GM10847 (cell line): ENCODE data around the gene PAPPA.

Experiments
- POLR2A ChIP-seq: IDR thresholded peaks from 2 replicates; pipeline ENCODE4 v1.6.1; 2011; ENCODE audit not compliant: insufficient read length; ENCODE audit errors: extremely low read depth

PAPPA gene

DNA sequence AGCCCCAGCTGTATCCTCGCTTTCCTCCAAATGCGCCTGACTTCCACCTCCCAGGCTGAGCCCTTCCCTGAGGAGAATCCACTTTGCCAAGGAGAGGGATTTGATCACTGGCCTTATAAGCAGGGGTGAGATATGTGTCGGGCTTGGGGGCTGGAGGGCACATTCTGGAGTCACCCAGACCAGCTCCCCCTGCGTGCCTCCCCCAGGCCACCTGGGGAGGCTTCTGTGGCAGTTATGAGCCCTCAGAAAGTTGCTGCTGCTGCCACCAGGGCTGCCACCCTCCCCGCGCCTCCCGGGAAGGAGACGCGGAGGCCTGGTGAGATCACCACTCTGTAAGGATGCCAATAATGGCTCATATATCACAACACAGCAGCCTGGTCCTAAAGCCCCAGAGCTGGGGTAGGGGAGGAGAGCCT, 211.5 kb downstream of the PAPPA start:
- no peak for TF ChIP-seq POLR2A

GRCh38 chr9:116366241-116366640, 212.7 kb downstream of the PAPPA start:
- no peak for TF ChIP-seq POLR2A

DNA sequence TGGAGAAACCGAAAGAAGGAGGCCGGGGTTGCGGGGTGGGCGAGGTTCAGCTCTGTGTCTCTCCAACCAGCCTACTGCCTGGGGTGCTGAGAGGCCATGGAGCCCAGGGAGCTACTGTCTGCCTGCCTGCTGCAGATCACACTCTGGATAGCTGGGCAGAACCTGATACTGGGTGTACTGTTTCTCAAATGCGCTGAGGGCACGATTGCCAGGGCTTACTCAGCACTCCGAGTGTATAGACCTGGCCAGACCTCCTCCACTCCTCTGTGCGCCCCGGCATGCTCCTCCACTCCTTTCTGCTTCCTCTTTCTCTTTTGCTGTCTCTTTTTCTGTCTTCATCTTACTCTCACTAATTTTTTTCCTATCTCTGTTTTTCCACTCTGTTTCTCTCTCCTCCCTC, 215.1 kb downstream of the PAPPA start:
- no peak for TF ChIP-seq POLR2A

- no peak for TF ChIP-seq POLR2A
These were observed 216.1 kb downstream of the PAPPA start for GRCh38 chr9:116369706-116370105.

DNA sequence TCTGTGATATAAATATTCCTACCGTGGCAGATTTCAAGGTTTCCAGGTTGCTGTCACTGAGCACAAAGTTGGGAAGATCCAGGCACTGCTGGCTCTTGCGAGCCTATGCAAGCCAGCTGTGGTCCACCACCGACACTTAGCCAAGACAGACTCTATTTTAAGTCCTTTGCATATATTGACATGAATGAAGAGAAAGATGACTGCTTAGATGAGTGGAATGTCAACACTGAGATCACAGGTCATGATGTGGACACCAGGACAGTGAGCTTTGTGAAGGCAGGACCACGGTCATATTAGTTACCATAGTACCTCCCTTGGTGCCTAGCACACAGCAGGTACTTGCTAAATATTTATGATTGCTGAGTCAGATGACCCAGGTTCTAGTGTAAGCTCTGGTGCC, 217.0 kb downstream of the PAPPA start:
- no peak for TF ChIP-seq POLR2A

DNA sequence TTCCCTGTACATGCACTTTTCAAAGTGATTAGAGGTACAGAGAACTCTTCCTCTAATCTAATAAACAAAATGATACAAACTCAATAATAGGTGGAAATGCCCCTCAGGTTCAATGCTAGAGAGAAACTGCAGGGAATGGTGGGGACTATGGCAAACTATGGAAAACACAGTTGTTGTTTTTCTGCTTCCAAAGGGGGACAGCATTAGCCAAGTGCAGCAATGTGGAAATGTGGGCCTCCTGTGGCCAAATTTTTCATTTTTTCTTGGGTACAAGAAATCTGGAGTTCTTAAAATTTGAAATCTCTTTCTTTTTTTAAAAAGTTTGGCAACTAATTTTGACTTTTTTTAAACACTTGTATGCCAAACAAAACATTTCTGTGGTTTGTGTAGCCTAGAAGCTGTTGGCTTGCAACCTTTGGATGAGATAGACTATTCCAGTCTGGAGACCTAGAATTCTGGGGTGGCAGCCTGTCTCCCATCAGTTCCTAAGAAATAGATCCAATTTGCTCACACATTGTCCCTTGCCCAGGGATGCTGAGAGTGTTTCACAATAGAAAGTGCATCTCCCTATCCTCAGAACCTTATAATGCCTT, 218.6 kb downstream of the PAPPA start:
- no peak for TF ChIP-seq POLR2A

GRCh38 chr9:116372786-116373185, 219.2 kb downstream of the PAPPA start:
- no peak for TF ChIP-seq POLR2A

GRCh38 chr9:116377179-116377798, 223.7 kb downstream of the PAPPA start:
- TF ChIP-seq POLR2A: no peak

DNA sequence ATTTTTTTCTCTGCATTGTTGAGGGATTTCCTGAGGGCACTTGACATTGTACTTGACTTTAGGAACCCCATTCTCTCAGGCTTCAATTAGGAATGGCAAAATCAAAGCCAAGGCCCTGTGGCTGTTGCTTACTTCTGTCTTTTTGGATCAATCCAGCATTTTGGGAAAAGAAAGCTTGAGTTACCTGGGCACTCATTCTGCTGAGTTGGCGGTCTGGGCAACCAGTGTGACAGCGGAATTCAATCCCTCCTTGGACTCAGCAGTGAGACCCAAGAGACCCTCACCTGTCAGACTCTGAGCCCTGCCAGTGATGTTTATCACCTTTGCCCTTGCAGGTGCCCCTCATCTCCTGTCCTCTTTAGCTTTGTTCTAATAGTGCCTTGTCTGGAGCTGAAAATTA, 225.3 kb downstream of the PAPPA start:
- no peak for TF ChIP-seq POLR2A

GRCh38 chr9:116379821-116380220, 226.2 kb downstream of the PAPPA start:
- no peak for TF ChIP-seq POLR2A

GRCh38 chr9:116380496-116380995, 227.0 kb downstream of the PAPPA start:
- TF ChIP-seq POLR2A: no peak

GRCh38 chr9:116381350-116381749, 227.8 kb downstream of the PAPPA start:
- no peak for TF ChIP-seq POLR2A

DNA sequence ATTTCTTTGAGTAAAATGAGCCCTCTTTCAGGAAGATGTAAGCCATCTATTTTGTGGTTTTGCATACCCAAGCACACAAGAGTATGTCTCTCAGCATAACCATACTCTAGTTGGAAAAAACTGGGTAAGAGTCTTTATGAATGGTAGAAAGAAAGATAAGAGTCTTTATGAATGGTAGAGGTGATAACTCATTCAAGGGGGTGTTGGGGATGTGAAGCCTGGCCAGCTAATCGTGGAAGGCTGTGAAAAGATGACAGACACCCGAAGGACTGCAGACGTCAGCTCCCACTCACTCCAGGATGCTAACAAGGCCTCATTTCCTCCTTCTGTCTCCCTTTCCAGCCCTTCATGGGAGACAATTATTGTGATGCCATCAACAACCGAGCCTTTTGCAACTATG, 228.5 kb downstream of the PAPPA start:
- TF ChIP-seq POLR2A: no peak

GRCh38 chr9:116383133-116383532, 229.5 kb downstream of the PAPPA start:
- no peak for TF ChIP-seq POLR2A

DNA sequence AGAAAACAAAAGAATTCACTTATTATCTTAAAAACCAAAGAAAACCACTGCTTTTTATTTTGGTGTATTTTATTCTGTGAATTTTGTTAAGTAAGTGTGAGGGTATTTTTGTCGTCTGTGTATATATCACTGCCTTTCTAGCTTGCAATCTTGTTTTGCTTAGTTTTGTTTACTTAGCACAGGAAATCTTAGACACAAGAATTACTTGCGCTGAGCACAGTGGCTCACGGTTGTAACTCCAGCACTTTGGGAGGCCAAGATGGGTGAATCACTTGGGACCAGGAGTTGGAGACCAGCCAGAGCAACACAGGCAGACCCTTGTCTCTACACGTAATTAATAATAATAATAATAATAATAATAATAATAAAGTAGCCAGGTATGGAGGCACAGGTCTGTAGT, 230.3 kb downstream of the PAPPA start:
- TF ChIP-seq POLR2A: no peak

DNA sequence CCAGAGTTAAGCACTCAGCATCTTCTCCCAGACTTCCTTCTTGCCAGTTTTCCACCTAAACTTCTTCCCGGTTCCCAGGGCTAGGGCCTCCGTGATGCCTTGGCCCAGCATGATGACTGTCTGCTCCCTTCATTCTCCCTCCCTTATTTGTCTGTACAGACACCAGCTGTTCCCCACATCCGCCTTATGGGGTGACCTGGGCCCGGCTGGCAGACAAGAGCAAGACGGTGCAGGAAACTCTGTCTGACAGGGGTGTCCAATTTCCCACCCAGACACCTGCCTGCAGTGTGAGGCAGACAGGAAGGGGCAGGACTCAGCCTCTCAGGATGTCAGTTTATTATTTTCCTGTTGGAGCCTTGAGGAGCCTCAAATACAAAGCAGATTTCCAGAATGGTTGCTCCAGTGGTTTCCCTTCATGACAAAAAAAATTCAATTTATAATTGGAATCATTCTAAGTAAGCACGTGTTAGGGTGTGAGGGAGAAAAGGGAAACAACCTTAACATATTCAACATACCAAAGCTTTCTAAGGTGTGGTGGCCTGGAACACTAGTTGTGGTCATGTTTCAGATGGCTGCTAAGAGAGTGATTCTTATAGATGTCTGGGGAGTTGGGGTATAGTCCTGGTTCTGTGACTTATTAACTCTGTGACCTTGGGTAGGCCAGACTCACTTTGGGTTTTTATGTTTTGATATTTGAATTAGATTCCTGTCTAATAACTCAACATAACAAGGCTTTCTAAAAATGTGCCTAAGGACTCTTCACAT, 234.5 kb downstream of the PAPPA start:
- TF ChIP-seq POLR2A: no peak
